ENCODE data around the gene AKAP9.

GRCh38 chr7:92052159-92052558, 111.5 kb downstream of the AKAP9 start:
- no peak for TF ChIP-seq CTCF (IDR thresholded peaks at IDR 0.05)
- no peak for TF ChIP-seq POLR2A (IDR thresholded peaks at IDR 0.05)

Data from body of pancreas (tissue), 4 donors.